Endodermal cell (in vitro differentiated cells): Measurements from ENCODE around the gene GEN1. TPM values are rescaled to one million over a fixed set of nuclear protein-coding genes. Genes with fewer than 3 reads are reported as not detected.

ENCODE experiments used
- DNase-seq: peaks from one replicate; pipeline ENCODE4 v3.0.0-alpha.2; 2017
- H3K27ac ChIP-seq: 2 replicates; pipeline ENCODE4 v1.5.1; 2013; ENCODE audit warnings: mild to moderate bottlenecking, low read depth, low read length, moderate library complexity
- H3K27me3 ChIP-seq: 2 replicates; pipeline ENCODE4 v1.6.1; 2013; ENCODE audit warnings: mild to moderate bottlenecking, low read length, moderate library complexity; ENCODE audit not compliant: insufficient read depth, control insufficient read depth, poor library complexity, severe bottlenecking
- H3K36me3 ChIP-seq: 2 replicates; pipeline ENCODE4 v1.7.0; 2013; ENCODE audit warnings: mild to moderate bottlenecking, low read length, moderate library complexity; ENCODE audit not compliant: control insufficient read depth, insufficient read depth
- H3K4me1 ChIP-seq: one replicate; pipeline ENCODE4 v1.7.0; 2013; ENCODE audit warnings: low read length; ENCODE audit not compliant: control insufficient read depth, insufficient read depth
- H3K4me3 ChIP-seq: 2 replicates; pipeline ENCODE4 v1.5.1; 2013; ENCODE audit warnings: mild to moderate bottlenecking, low read length, moderate library complexity
- H3K9ac ChIP-seq: 2 replicates; pipeline ENCODE4 v1.6.1; 2013; ENCODE audit warnings: mild to moderate bottlenecking, low read length, moderate library complexity; ENCODE audit not compliant: poor library complexity, severe bottlenecking; ENCODE audit errors: extremely low read depth
- H3K9me3 ChIP-seq: 2 replicates; pipeline ENCODE4 v1.6.1; 2013; ENCODE audit warnings: mild to moderate bottlenecking, low read length, moderate library complexity; ENCODE audit not compliant: control insufficient read depth
- H3K27ac Mint-ChIP-seq: 2 replicates; pipeline ENCODE4 v1.8.0; 2020; ENCODE audit warnings: mixed read lengths
- H3K27me3 Mint-ChIP-seq: 2 replicates; pipeline ENCODE4 v1.8.0; 2021; ENCODE audit warnings: mild to moderate bottlenecking, mixed read lengths; ENCODE audit not compliant: insufficient read depth
- H3K36me3 Mint-ChIP-seq: 2 replicates; pipeline ENCODE4 v1.8.0; 2020; ENCODE audit warnings: low read depth, mixed read lengths
- H3K4me1 Mint-ChIP-seq: 2 replicates; pipeline ENCODE4 v1.8.0; 2020; ENCODE audit warnings: mixed read lengths
- H3K4me3 Mint-ChIP-seq: 2 replicates; pipeline ENCODE4 v1.8.0; 2020; ENCODE audit warnings: mild to moderate bottlenecking, moderate library complexity, mixed read lengths
- H3K9me3 Mint-ChIP-seq: 2 replicates; pipeline ENCODE4 v1.8.0; 2020; ENCODE audit warnings: mild to moderate bottlenecking, mixed read lengths
- WGBS, 2 experiments: methylation state at CpG; one replicate each; pipeline versions ENCODE4 v1.1.5 to v1.1.7; 2013; ENCODE audit warnings: missing lambda C conversion rate in 2 of 2, mixed read lengths in 1 of 2; ENCODE audit not compliant: insufficient coverage in 1 of 2, insufficient read length in 1 of 2; 5-methylcytosine and 5-hydroxymethylcytosine counted together
- total RNA-seq, 2 donors: library from RNA; stranded (reverse); fragmentation: NEBNext Ultra II Directional in 1 of 2; extraction: Animal tissue kit (Norgen Biotek cat#: 25700) in 1 of 2; gene quantifications; 2 replicates in 1 of 2; 3 replicates in 1 of 2; pipeline ENCODE4 v1.2.1, GENCODE V29; 2021
- TF ChIP-seq, protein P1 (sequence below): fragments of 200-600 bp; sonication (generic); conservative IDR thresholded peaks from 2 replicates; pipeline ENCODE4 v1.5.0; 2021; ENCODE audit warnings: antibody characterized with exemption, mild to moderate bottlenecking

GEN1 gene
- total RNA-seq, 2 donors from 2014 or later, result 24.5 to 34.5 TPM

DNA sequence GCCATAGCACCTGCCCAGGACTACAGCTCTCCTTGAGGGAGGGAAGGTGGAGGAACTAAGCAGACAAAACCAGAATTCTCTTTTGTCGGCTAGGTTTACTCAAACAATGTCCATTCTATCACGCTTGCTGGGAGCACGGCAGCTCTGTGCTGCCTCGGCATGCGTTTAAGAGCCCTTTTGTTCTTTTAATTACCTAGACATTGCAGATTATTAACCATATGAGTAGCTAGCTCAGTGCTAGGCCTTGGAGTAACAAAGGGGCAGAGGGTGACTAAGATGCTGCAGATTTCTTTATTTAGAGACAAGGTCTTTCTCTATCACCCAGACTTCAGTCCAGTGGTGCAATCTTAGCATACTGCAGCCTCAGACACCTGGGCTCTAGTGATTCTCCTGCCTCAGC lies 73.4 kb downstream of the GEN1 start:
- H3K27me3 Mint-ChIP-seq, result peaks cover 40% of the 10 kb centered on the region
- H3K4me3 Mint-ChIP-seq, result no peak overlapping the region
- no peak overlapping the region for H3K27ac Mint-ChIP-seq
- Histone ChIP-seq H3K27ac (no peak overlapping the region), H3K27me3 (peaks cover 25% of the 10 kb centered on the region), H3K4me3 (no peak overlapping the region), H3K4me1 (no peaks in the 10 kb centered on the region), H3K36me3 (no peaks in the 10 kb centered on the region), H3K9me3 (no peaks in the 10 kb centered on the region), H3K9ac (no peak overlapping the region)
- no peaks in the 10 kb centered on the region for H3K9me3 Mint-ChIP-seq
- peaks cover 19% of the 10 kb centered on the region for H3K4me1 Mint-ChIP-seq
- DNase-seq, result no peak
- TF ChIP-seq, protein P1, sequence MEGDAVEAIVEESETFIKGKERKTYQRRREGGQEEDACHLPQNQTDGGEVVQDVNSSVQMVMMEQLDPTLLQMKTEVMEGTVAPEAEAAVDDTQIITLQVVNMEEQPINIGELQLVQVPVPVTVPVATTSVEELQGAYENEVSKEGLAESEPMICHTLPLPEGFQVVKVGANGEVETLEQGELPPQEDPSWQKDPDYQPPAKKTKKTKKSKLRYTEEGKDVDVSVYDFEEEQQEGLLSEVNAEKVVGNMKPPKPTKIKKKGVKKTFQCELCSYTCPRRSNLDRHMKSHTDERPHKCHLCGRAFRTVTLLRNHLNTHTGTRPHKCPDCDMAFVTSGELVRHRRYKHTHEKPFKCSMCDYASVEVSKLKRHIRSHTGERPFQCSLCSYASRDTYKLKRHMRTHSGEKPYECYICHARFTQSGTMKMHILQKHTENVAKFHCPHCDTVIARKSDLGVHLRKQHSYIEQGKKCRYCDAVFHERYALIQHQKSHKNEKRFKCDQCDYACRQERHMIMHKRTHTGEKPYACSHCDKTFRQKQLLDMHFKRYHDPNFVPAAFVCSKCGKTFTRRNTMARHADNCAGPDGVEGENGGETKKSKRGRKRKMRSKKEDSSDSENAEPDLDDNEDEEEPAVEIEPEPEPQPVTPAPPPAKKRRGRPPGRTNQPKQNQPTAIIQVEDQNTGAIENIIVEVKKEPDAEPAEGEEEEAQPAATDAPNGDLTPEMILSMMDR, result no peak
- H3K36me3 Mint-ChIP-seq, result no peaks in the 10 kb centered on the region
- WGBS, 2 experiments, result 61 to 69% methylated on average over 5 of the region's 5 CpGs

DNA sequence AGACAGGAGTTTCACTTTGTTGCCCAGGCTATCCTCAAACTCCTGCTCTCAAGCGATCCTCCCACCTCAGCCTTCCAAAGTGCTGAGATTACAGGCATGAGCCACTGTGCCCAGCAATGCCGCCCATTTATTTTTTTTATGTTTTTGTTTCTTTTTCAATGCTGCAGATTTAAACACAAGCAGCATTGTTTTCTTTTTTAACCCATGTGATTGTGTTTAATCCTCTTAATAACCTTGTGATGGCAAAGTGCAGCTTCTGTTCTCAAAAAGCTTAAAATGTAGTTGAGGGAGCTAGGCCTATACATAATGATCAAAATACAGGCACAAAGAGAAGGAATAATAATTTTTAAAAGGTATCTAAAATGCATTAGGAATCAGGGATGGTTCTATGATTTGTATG lies 73.8 kb downstream of the GEN1 start:
- no peak for DNase-seq
- no peak overlapping the region for H3K4me3 ChIP-seq
- no peak overlapping the region for H3K4me3 Mint-ChIP-seq
- no peak overlapping the region for H3K27ac ChIP-seq
- H3K27ac Mint-ChIP-seq, result no peak overlapping the region
- no peaks in the 10 kb centered on the region for H3K36me3 Mint-ChIP-seq
- H3K27me3 Mint-ChIP-seq, result peaks cover 41% of the 10 kb centered on the region
- H3K9me3 Mint-ChIP-seq, result no peaks in the 10 kb centered on the region
- no peak overlapping the region for H3K9ac ChIP-seq
- H3K9me3 ChIP-seq, result no peaks in the 10 kb centered on the region
- TF ChIP-seq, protein P1, result no peak
- H3K4me1 Mint-ChIP-seq, result peaks cover 17% of the 10 kb centered on the region
- no peaks in the 10 kb centered on the region for H3K36me3 ChIP-seq
- H3K4me1 ChIP-seq, result no peaks in the 10 kb centered on the region
- peaks cover 29% of the 10 kb centered on the region for H3K27me3 ChIP-seq
- WGBS, 2 experiments, result 80 to 90% methylated on average over 1 to 2 of the region's 2 CpGs

DNA sequence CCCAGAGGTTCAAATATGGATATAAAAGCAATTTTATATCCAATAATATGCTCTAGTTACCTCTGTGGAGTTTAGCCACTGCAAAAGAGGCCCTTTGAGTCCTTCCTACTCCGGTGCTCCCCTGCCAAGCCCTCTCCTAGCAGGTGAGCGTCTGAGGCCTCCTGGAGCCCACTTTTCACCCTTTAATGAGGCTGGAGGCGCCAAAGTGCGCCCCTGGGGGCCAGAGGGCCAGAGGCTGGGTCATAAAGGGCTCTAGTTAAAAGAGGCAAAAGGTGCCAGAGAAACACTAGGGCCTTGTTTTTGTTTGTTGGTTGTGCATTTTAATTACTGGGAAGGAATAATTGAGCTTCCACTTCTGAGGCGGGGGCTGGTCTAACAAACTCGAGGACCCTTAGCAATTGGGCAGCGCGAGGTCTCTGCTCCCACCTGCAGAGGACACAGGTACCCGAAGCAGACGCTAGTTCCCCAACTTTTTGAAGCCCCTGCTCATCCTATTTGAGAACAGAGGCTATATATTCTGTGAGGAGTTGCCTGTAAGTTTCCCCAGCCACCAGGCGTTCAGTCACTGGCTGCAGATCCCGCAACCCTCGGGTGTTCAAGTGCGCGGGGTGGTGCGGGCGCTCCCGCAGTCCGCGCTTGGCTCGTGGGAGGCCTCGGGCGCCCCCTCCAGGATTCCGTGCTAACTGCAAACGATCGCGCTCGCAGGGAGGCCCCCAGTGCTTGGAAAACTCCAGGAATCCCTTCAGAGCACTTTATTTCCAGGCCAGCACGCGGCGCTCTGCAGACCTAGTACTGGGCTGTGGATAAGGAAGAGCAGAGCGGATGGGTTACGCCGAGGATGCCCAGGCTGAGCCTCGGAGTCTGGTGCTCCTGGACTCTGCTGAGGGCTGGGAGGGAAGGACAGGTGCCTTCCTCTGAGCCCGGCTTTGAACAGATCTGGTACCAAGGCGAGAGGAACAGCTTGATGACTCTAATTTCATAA lies 76.4 kb downstream of the GEN1 start:
- H3K27me3 Mint-ChIP-seq, result peaks cover 46% of the 10 kb centered on the region
- no peaks in the 10 kb centered on the region for H3K36me3 ChIP-seq
- no peak overlapping the region for H3K27ac Mint-ChIP-seq
- H3K4me1 Mint-ChIP-seq, result peaks cover 17% of the 10 kb centered on the region
- WGBS, 2 experiments, result 19 to 24% methylated on average over 31 to 37 of the region's 37 CpGs
- H3K9me3 Mint-ChIP-seq, result no peaks in the 10 kb centered on the region
- H3K4me1 ChIP-seq, result no peaks in the 10 kb centered on the region
- DNase-seq, result peak; percentile 98
- no peak overlapping the region for H3K9ac ChIP-seq
- TF ChIP-seq, protein P1, result peak; percentile 97
- no peak overlapping the region for H3K4me3 ChIP-seq
- no peak overlapping the region for H3K27ac ChIP-seq
- H3K36me3 Mint-ChIP-seq, result no peaks in the 10 kb centered on the region
- H3K27me3 ChIP-seq, result peaks cover 38% of the 10 kb centered on the region
- no peaks in the 10 kb centered on the region for H3K9me3 ChIP-seq
- no peak overlapping the region for H3K4me3 Mint-ChIP-seq
